ENCODE measurements around the gene RDH13.

DNA sequence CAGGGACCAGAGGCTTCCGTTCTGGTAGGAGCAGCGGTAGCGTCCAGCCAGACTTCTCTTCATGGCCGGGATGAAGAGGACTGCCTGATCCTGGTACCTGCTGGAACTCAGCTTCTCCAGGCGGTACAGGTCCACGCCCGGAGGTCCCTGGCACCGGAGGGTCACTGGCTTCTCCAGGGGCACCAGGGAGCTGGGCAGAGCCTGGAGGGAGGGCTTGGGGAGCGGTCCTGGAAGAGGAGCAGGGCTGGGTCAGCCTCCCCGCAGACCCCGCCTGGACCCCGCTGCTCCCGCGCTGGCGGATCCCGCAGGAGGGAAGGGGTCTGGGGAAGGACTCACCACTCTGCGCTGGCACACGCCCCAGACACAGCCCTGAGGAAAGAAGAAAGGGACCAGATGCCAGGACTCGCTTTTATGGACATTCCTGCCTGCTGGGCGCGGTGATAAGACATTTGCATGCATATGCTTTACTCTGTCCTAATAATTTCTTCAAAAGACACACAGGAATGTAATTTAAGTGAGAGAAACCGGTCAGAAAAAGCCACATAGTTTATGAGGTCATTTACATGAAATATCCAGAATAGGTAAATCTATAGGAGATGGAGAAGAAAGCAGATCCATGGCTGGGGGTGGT, 30.7 kb downstream of the RDH13 start:
- TF ChIP-seq, protein P1, sequence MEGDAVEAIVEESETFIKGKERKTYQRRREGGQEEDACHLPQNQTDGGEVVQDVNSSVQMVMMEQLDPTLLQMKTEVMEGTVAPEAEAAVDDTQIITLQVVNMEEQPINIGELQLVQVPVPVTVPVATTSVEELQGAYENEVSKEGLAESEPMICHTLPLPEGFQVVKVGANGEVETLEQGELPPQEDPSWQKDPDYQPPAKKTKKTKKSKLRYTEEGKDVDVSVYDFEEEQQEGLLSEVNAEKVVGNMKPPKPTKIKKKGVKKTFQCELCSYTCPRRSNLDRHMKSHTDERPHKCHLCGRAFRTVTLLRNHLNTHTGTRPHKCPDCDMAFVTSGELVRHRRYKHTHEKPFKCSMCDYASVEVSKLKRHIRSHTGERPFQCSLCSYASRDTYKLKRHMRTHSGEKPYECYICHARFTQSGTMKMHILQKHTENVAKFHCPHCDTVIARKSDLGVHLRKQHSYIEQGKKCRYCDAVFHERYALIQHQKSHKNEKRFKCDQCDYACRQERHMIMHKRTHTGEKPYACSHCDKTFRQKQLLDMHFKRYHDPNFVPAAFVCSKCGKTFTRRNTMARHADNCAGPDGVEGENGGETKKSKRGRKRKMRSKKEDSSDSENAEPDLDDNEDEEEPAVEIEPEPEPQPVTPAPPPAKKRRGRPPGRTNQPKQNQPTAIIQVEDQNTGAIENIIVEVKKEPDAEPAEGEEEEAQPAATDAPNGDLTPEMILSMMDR (IDR thresholded peaks at IDR 0.05) = no peak
- TF ChIP-seq POLR2A (IDR thresholded peaks at IDR 0.05) = no peak

All from heart left ventricle (tissue), 13 donors.